Heart left ventricle (tissue), 16 donors: Measurements from ENCODE around the gene FOXP1. TPM values are rescaled to one million over a fixed set of nuclear protein-coding genes. Genes with fewer than 3 reads are reported as not detected.

Experiments used
- ATAC-seq, 4 donors: fragments of 200-7000 bp; cut with Tn5 transposase; one replicate each; pipeline ENCODE4 v1.9.1; 2020 to 2022; ENCODE audit warnings: moderate library complexity in 4 of 4, mild to moderate bottlenecking in 3 of 4, moderate number of reproducible peaks in 1 of 4
- DNase-seq, 5 donors: peaks; one replicate each; pipeline ENCODE4 v3.0.0-alpha.2; 2020
- H3K27ac ChIP-seq, 12 donors: fragments of 200-600 bp; sonication (generic) in 4 of 12; one replicate each; pipeline versions ENCODE4 v1.5.0 to v1.8.0; 2016 to 2022; ENCODE audit warnings: mild to moderate bottlenecking in 2 of 12
- H3K27me3 ChIP-seq, 9 donors: fragments of 200-600 bp; sonication (generic) in 2 of 9; one replicate each; pipeline versions ENCODE4 v1.5.1 to v1.8.0; 2016 to 2022; ENCODE audit warnings: mild to moderate bottlenecking in 3 of 9
- H3K36me3 ChIP-seq, 9 donors: fragments of 200-600 bp; sonication (generic) in 2 of 9; one replicate each; pipeline versions ENCODE4 v1.5.0 to v1.8.0; 2018 to 2022; ENCODE audit warnings: mild to moderate bottlenecking in 2 of 9
- H3K4me1 ChIP-seq, 12 donors: fragments of 200-600 bp; sonication (generic) in 4 of 12; one replicate each; pipeline versions ENCODE4 v1.5.0 to v1.8.0; 2016 to 2022; ENCODE audit warnings: mild to moderate bottlenecking in 3 of 12
- H3K4me3 ChIP-seq, 12 donors: fragments of 200-600 bp; sonication (generic) in 4 of 12; one replicate each; pipeline versions ENCODE4 v1.5.0 to v1.8.0; 2017 to 2022; ENCODE audit warnings: mild to moderate bottlenecking in 9 of 12, moderate library complexity in 4 of 12
- H3K9me3 ChIP-seq, 12 donors: fragments of 200-600 bp; sonication (generic) in 4 of 12; one replicate each; pipeline versions ENCODE4 v1.5.0 to v1.8.0; 2016 to 2022; ENCODE audit warnings: mild to moderate bottlenecking in 1 of 12
- CTCF ChIP-seq, 12 donors: fragments of 200-600 bp; sonication (generic) in 4 of 12; IDR thresholded peaks; one replicate each; pipeline versions ENCODE4 v1.5.0 to v1.8.0; 2018 to 2022; ENCODE audit warnings: antibody characterized with exemption in 12 of 12, mild to moderate bottlenecking in 5 of 12
- POLR2A ChIP-seq, 2 donors: fragments of 450-650 bp; IDR thresholded peaks; one replicate each; pipeline ENCODE4 v1.6.1; 2017; ENCODE audit warnings: antibody characterized with exemption in 2 of 2, mild to moderate bottlenecking in 2 of 2, moderate library complexity in 2 of 2
- WGBS, 4 donors: extraction: QIAGEN DNeasy Blood & Tissue Kit in 2 of 4; methylation state at CpG; one replicate each; pipeline versions ENCODE4 v1.1.5 to v1.1.7; 2013 to 2018; 5-methylcytosine and 5-hydroxymethylcytosine counted together
- intact Hi-C, 10 donors: fragments of 100-400 bp; cut with DNase I; formaldehyde crosslinking; loops; one replicate each; pipeline versions ENCODE4 v1.11.1 to v1.14.2; 2022
- polyA plus RNA-seq, 2 donors: library from polyadenylated mRNA; stranded (reverse); fragments of 200-250 nt; gene quantifications; one replicate each; pipeline ENCODE4 v1.2.3, GENCODE V29; 2013
- total RNA-seq, 9 donors: library from RNA; depleted of rRNA in 2 of 9; stranded (reverse); fragments of >200 nt in 2 of 9; fragmentation: NEBNext Ultra II Directional in 3 of 9; extraction: Animal tissue kit (Norgen Biotek cat#: 25700) in 3 of 9; gene quantifications; one replicate each; pipeline versions ENCODE4 v1.1.0 to v1.2.4, GENCODE V29; 2016 to 2023
- donor health status: ischemic (EF 13 %, LVEDD 7.1; RV severe dilation, severe dysfunction).
- donor health status: healthy with polysubstance abuse.
- donor health status: DM: no; HTN: yes; CAD: no.
- donor health status: DM: no; HTN: no; CAD: no.
- donor health status: ischemic (EF 25% LVEDD 6.9; RV normal size, moderate dysfunction).
- donor health status: ischemic (EF 25% LVEDD 5.7; RV mildly dilated, moderate dysfunction).
- donor health status: healthy.
- donor health status: DM: yes; HTN: yes; CAD: no.
- donor health status: ischemic (EF 35%, LVEDD 5.7; RV mildly dilated, moderate dysfunction).
- donor health status: nonischemic (EF 11% LVEDD 7.7; RV severe dilation, severe dysfunction).
- donor health status: DM: yes; HTN: yes; CAD: no.
- donor health status: PGD.
- donor health status: ischemic (EF 29% LVEDD 5.4; RV normal size, mild dysfunction).
- donor health status: nonischemic (EF 23%, LVEDD 6.1; RV moderate dilation, normal function).

The FOXP1 gene
- total and polyA plus RNA-seq, 11 donors: 14.9 to 67.8 (median 41.1) TPM

- intact Hi-C loops: loop anchor here in 1 of 10 donors (10.0 kb wide), 1 partner anchor 255 kb away; no protein-coding TSS in a partner anchor
- Histone ChIP-seq H3K4me3 (no peak overlapping the region), H3K27me3 (no peaks in the 10 kb centered on the region), H3K4me1 (peaks cover 0 to 35% (median 15%) of the 10 kb centered on the region in 12 donors), H3K36me3 (peaks cover 0 to 99% (median 93%) of the 10 kb centered on the region in 9 donors), H3K27ac (peak overlapping the region in 1 of 12 donors; percentile 18), H3K9me3 (no peaks in the 10 kb centered on the region)
- ATAC-seq (no peak), DNase-seq (no peak)
- TF ChIP-seq POLR2A (IDR thresholded peaks at IDR 0.05): no peak
- no peak for TF ChIP-seq CTCF (IDR thresholded peaks at IDR 0.05)
- WGBS, 4 donors: 69 to 72% (median 72%) methylated on average over 4 of the region's 4 CpGs
These were observed 613.4 kb downstream of the FOXP1 start for GRCh38 chr3:70970171-70970570.

GRCh38 chr3:70963431-70964275 lies 619.9 kb downstream of the FOXP1 start:
- ATAC-seq (peak in 1 of 4 donors; percentile 18), DNase-seq (no peak)
- H3K4me3 ChIP-seq: no peak overlapping the region
- intact Hi-C loops: loop anchor here in 1 of 10 donors (10.0 kb wide), 1 partner anchor 621 kb away; the partner anchor contains the start of gene FOXP1
- no peaks in the 10 kb centered on the region for H3K27me3 ChIP-seq
- no peak for TF ChIP-seq POLR2A (IDR thresholded peaks at IDR 0.05)
- TF ChIP-seq CTCF (IDR thresholded peaks at IDR 0.05): no peak
- H3K4me1 ChIP-seq: peaks cover 0 to 15% (median 11%) of the 10 kb centered on the region in 12 donors
- H3K36me3 ChIP-seq: peaks cover 0 to 99% (median 90%) of the 10 kb centered on the region in 9 donors
- no peaks in the 10 kb centered on the region for H3K9me3 ChIP-seq
- 89 to 92% (median 91%) methylated on average over 13 of the region's 13 CpGs for WGBS, 4 donors
- H3K27ac ChIP-seq: peak overlapping the region in 1 of 12 donors; percentile 33

- Histone ChIP-seq H3K27ac (no peak overlapping the region), H3K4me3 (no peak overlapping the region), H3K27me3 (no peaks in the 10 kb centered on the region), H3K36me3 (peaks cover 0 to 80% (median 68%) of the 10 kb centered on the region in 9 donors), H3K4me1 (peaks cover 0 to 22% (median 7%) of the 10 kb centered on the region in 12 donors), H3K9me3 (no peaks in the 10 kb centered on the region)
- 91 to 96% (median 95%) methylated on average over 14 of the region's 14 CpGs for WGBS, 4 donors
- ATAC-seq: no peak
- TF ChIP-seq CTCF (IDR thresholded peaks at IDR 0.05) (no peak), POLR2A (IDR thresholded peaks at IDR 0.05) (no peak)
- intact Hi-C loops: loop anchor here in 1 of 10 donors (10.0 kb wide), 1 partner anchor 625 kb away; the partner anchor contains the start of gene FOXP1
- no peak for DNase-seq
These were observed 623.8 kb downstream of the FOXP1 start for GRCh38 chr3:70959506-70960291.
